ENCODE measurements around the gene CEBPB.

DNA sequence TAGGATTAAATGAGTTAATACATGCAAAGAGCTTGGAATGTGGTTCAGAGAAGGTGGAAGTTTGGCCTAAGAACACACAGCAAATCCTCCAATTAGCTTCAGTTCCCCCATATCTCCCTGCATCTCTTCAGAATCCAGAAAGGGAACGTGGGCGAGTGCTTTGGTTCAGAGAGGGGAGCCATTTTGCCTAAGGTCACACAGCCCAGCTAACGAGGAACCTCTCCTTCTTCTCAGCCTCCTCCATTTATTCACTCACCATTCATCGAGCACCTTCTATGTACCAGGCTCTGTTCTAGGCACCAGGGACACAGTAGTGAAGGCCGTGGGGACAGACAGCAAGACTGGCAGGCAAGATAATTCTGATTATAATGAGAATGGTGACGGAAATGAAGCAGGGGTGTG is 2.3 kb upstream of the CEBPB start:
- TF ChIP-seq, protein P1, sequence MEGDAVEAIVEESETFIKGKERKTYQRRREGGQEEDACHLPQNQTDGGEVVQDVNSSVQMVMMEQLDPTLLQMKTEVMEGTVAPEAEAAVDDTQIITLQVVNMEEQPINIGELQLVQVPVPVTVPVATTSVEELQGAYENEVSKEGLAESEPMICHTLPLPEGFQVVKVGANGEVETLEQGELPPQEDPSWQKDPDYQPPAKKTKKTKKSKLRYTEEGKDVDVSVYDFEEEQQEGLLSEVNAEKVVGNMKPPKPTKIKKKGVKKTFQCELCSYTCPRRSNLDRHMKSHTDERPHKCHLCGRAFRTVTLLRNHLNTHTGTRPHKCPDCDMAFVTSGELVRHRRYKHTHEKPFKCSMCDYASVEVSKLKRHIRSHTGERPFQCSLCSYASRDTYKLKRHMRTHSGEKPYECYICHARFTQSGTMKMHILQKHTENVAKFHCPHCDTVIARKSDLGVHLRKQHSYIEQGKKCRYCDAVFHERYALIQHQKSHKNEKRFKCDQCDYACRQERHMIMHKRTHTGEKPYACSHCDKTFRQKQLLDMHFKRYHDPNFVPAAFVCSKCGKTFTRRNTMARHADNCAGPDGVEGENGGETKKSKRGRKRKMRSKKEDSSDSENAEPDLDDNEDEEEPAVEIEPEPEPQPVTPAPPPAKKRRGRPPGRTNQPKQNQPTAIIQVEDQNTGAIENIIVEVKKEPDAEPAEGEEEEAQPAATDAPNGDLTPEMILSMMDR (conservative IDR thresholded peaks at IDR 0.05 in 1 of 2, IDR thresholded peaks at IDR 0.05 in 1 of 2; ENCODE audit: low read depth in 1 of 2, low read length in 2 of 2), result no peak
- TF ChIP-seq EZH2 (IDR thresholded peaks at IDR 0.05; ENCODE audit: low read length, missing control alignments), result no peak

Measured in fibroblast of lung (primary cell).